GM12872 (cell line): ENCODE measurements around the gene CLCNKB.

ENCODE experiments used
- CTCF ChIP-seq: IDR thresholded peaks from 3 replicates; pipeline ENCODE4 v1.5.1; 2011; ENCODE audit warnings: low read depth, mild to moderate bottlenecking, low read length, moderate library complexity; ENCODE audit not compliant: insufficient read depth

The CLCNKB gene

GRCh38 chr1:16090076-16090826 lies 46.7 kb downstream of the CLCNKB start:
- no peak for TF ChIP-seq CTCF

DNA sequence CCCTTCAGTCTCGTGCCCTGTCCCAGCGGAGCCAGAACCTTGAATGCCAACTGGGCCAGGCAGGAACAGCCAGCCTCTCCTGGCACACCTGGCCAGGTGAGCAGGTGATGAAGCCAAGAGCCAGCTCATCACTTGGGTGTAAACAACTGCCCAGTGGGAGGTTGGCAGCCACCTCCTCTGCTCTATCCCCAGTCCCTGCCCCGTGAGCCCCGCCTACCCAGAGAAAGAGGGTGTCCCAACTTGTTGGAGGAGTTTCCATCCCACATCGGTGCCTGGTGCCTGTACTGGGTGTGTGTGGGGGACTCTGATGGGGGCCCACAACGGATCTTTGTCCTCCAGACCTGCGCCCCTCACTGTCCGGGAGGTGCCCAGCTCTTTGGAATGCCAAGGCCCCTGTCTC lies 47.7 kb downstream of the CLCNKB start:
- no peak for TF ChIP-seq CTCF

DNA sequence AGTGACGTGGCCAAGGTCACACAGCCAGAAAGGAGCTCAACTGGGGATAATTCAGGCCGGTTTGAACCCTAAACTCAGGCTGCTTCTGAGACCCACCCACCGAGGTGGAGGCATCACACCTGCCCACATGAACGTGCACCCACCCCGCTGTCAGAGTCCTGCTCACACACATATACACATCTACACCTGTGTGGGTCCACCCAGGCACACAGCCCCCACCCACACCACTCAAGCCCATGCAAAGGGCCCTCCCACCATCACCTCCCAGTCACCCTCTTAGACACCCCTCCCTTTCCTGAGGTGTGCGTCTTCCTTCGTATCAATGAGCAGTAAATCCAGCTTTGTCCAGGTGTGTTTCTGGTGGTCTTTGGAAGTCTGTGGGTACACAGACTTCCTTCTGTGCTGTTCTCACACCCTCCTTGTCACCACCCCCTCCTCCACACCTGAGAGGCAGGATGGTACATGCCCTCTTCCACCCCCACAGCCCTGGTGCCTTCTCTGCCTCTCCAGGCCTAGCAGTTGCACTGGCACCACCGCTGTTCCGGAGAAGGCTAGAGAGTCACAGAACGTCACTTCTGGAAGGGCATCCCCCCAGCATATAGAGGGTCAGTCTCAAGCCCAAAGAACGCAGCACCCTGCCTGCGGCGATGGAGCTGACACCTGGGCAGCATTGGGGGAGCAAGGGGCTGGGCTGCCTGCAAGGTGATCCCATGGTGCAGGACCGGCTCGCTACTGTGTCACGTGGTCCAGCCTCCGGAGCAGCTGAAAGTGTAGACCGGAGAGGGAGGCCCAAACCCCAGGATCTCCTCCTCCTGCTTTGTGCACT lies 48.7 kb downstream of the CLCNKB start:
- no peak for TF ChIP-seq CTCF

DNA sequence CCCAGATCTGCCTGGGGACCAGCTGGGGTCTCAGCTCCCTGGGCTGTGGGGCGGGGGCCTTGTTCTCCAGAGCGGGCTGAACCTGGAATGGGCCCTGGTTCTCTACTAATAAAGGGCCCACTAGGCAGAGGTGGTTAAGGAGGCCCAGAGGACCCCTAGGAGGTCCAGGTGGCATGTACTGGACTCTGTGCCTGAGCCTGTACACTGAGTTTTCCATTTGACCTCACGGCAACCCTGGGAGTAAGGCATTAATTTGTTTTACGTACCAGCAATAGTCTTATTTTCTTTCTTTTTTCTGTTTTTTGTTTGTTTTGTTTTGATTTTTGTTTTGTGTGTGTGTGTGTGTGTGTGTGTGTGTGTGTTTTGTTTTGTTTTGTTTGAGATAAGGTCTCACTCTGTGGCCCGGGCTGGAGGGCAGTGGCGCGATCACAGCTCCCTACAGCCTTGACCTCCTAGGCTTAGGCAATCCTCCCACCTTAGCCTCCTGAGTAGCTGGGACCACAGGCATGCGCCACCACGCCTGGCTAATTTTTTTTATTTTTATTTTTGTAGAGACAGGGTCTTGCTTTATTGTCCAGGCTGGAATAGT lies 49.4 kb downstream of the CLCNKB start:
- no peak for TF ChIP-seq CTCF

DNA sequence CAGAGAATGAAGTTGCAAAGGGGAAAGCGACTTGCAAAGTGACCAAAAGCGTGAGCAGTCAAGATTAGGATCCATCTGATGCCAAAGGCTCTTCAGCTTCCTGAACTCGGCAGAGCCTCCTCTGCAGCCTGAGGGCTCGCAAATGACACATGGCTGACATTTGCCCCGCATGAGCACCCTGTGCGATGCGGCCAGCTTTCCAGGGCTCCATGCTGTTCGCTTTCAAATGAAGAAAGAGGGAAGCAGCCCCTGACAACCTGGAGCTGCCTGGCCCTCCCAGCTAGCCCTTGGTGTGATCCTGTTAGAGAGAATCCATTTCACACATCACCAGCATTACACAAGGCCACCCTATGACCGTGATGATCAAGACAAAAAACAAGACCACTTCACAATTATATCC lies 50.0 kb downstream of the CLCNKB start:
- no peak for TF ChIP-seq CTCF

GRCh38 chr1:16094453-16095158 lies 51.0 kb downstream of the CLCNKB start:
- TF ChIP-seq CTCF, result no peak

DNA sequence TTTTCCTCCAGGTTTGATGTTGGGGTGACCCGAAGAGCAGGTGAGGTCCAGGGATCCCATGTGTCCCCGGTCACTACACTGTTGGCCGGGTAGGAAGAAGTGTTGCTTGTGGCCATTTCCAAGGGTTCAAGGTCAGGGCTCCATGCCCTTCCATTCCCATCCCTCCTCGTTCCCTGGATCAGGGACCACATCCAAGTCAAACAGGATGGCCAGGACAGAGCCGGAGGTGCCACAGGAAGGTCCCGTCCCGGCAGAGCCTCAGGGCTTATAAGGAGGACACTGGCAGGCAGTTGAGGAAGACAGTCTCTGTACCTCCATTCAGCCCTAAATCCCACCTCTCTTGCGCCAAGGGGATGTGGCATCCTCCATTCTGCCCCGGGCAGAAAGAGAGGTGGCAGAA lies 51.9 kb downstream of the CLCNKB start:
- no peak for TF ChIP-seq CTCF
